ENCODE results near the gene HFM1. TPM values are rescaled to one million over a fixed set of nuclear protein-coding genes. Genes with fewer than 3 reads are reported as not detected.

Gene HFM1
- polyA plus RNA-seq, 1 donor (not counting 4 experiments of a cell fraction or from before 2014, with no cell fraction given), result not detected

GRCh38 chr1:91393042-91393441, 11.6 kb downstream of the HFM1 start:
- Histone ChIP-seq H3K9me3 (ENCODE audit: control insufficient read depth, low read depth, low read length) (no peaks in the 10 kb centered on the region), H4K20me1 (ENCODE audit: control insufficient read depth, extremely low read depth, insufficient read depth, low read length) (no peaks in the 10 kb centered on the region), H3K79me2 (ENCODE audit: control insufficient read depth, insufficient read depth, low read length) (no peaks in the 10 kb centered on the region), H3K9me1 (ENCODE audit: control insufficient read depth, extremely low read depth, insufficient read depth, low read length) (no peaks in the 10 kb centered on the region), H3K27ac (ENCODE audit: control insufficient read depth, insufficient read depth, low read length) (no peak overlapping the region), H2AFZ (ENCODE audit: control insufficient read depth, low read length) (no peak overlapping the region), H3K4me2 (ENCODE audit: control insufficient read depth, extremely low read depth, insufficient read depth, low read depth, low read length) (no peak overlapping the region), H3K4me3 (ENCODE audit: control insufficient read depth in 2 of 3, extremely low read depth in 1 of 3, insufficient read depth in 2 of 3, low read depth in 1 of 3, low read length in 3 of 3) (no peak overlapping the region), H3K9ac (ENCODE audit: control insufficient read depth, extremely low read depth, insufficient read depth, low read length) (no peak overlapping the region), H3K27me3 (ENCODE audit: control insufficient read depth, extremely low read depth, insufficient read depth, low read length) (peaks cover 3% of the 10 kb centered on the region), H3K4me1 (ENCODE audit: control insufficient read depth, extremely low read depth, insufficient read depth, low read length) (no peaks in the 10 kb centered on the region), H3K36me3 (ENCODE audit: control insufficient read depth in 2 of 2, extremely low read depth in 1 of 2, insufficient read depth in 2 of 2, low read length in 2 of 2) (no peaks in the 10 kb centered on the region)
- no peak for DNase-seq (ENCODE audit: low read depth, low spot score)
- no peak for TF ChIP-seq EZH2 (IDR thresholded peaks at IDR 0.05; ENCODE audit: low read length)
- TF ChIP-seq CTCF (optimal IDR thresholded peaks at IDR 0.05 in 1 of 3, IDR thresholded peaks at IDR 0.05 in 1 of 3, conservative IDR thresholded peaks at IDR 0.05 in 1 of 3; ENCODE audit: extremely low read depth in 1 of 3, insufficient read depth in 2 of 3, low read length in 3 of 3), result no peak
- FAIRE-seq, result no peak
- dilution Hi-C loops (cut with MboI; ENCODE audit: extremely low pct_ligation_motif_present, low sequenced_read_pairs), result no loop called here

DNA sequence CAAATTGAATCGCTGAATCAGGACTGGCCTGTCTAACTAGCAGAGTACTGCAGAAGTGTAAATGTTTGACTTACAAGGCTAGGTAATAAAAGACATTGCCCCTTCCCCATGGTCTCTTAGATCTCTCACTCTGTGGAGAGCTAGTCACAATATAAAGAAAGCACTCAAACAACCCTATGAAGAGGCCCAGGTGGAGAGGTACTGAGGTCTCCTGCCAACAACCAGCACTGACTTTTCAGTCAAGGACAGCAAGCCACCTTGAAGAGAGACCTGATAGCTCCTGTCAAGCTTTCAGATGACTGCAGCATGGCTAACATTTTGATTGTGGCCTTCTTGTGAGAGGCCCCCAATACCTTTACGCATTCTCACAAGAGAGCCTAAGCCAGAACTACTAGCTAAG, 18.5 kb downstream of the HFM1 start:
- dilution Hi-C loops (cut with MboI; ENCODE audit: extremely low pct_ligation_motif_present, low sequenced_read_pairs), result no loop called here
- Histone ChIP-seq H4K20me1 (ENCODE audit: control insufficient read depth, extremely low read depth, insufficient read depth, low read length) (no peaks in the 10 kb centered on the region), H3K27me3 (ENCODE audit: control insufficient read depth, extremely low read depth, insufficient read depth, low read length) (no peaks in the 10 kb centered on the region), H2AFZ (ENCODE audit: control insufficient read depth, low read length) (no peak overlapping the region), H3K9ac (ENCODE audit: control insufficient read depth, extremely low read depth, insufficient read depth, low read length) (no peak overlapping the region), H3K4me2 (ENCODE audit: control insufficient read depth, extremely low read depth, insufficient read depth, low read depth, low read length) (no peak overlapping the region), H3K4me1 (ENCODE audit: control insufficient read depth, extremely low read depth, insufficient read depth, low read length) (no peaks in the 10 kb centered on the region), H3K4me3 (ENCODE audit: control insufficient read depth in 2 of 3, extremely low read depth in 1 of 3, insufficient read depth in 2 of 3, low read depth in 1 of 3, low read length in 3 of 3) (no peak overlapping the region), H3K36me3 (ENCODE audit: control insufficient read depth in 2 of 2, extremely low read depth in 1 of 2, insufficient read depth in 2 of 2, low read length in 2 of 2) (no peaks in the 10 kb centered on the region), H3K9me3 (ENCODE audit: control insufficient read depth, low read depth, low read length) (no peaks in the 10 kb centered on the region), H3K79me2 (ENCODE audit: control insufficient read depth, insufficient read depth, low read length) (no peaks in the 10 kb centered on the region), H3K9me1 (ENCODE audit: control insufficient read depth, extremely low read depth, insufficient read depth, low read length) (no peaks in the 10 kb centered on the region), H3K27ac (ENCODE audit: control insufficient read depth, insufficient read depth, low read length) (no peak overlapping the region)
- no peak for DNase-seq (ENCODE audit: low read depth, low spot score)
- no peak for FAIRE-seq
- TF ChIP-seq CTCF (optimal IDR thresholded peaks at IDR 0.05 in 1 of 3, IDR thresholded peaks at IDR 0.05 in 1 of 3, conservative IDR thresholded peaks at IDR 0.05 in 1 of 3; ENCODE audit: extremely low read depth in 1 of 3, insufficient read depth in 2 of 3, low read length in 3 of 3) (no peak), EZH2 (IDR thresholded peaks at IDR 0.05; ENCODE audit: low read length) (no peak)

Data from keratinocyte (primary cell).